ENCODE measurements around the gene GRID1.

DNA sequence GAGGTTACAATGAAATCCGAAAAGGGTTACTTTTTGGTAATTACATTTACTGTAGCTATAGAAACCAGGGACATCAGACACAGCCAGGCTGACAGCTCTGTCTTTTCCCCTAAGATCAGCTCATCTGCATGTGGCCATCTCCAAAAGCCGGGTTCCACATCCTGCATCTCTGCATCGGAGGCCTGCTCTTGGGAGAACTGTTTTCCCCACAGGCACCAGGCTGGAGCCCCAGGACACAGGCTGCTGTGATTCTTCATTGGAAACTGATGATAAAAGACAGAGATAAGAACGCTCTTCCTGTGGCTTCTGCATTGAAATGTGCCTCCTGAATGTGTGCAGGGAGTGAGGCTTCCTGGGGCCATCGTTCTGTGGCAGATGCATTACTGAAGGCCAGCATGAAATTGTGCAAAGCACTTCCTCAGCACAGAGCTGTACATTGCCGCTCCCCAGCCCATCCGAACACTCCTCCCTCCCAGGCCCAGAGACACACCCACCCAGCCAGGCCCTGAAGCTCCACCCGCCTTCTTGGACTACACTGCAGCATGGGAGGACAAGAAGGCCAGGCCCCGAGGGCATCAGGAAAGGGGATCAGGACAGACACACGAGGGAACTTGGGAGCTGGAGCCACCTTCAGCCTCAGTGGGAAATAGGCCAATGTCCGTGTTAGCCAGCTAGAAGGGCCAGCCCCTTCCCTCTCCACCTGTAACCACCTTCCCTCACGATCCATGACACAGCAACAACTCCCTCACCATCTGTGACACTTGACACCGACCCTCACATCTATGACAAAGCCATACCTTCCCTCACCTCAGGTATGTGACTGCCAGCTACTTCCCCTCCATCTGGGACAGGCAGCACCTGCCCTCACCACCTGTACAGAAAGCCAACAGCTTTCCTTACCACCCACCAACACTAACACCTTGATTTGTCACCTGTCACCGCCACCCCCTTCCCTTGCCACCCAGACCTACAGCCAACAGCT is 113.2 kb downstream of the GRID1 start:
- TF ChIP-seq POLR2A (IDR thresholded peaks at IDR 0.05) = no peak
- TF ChIP-seq, protein P1, sequence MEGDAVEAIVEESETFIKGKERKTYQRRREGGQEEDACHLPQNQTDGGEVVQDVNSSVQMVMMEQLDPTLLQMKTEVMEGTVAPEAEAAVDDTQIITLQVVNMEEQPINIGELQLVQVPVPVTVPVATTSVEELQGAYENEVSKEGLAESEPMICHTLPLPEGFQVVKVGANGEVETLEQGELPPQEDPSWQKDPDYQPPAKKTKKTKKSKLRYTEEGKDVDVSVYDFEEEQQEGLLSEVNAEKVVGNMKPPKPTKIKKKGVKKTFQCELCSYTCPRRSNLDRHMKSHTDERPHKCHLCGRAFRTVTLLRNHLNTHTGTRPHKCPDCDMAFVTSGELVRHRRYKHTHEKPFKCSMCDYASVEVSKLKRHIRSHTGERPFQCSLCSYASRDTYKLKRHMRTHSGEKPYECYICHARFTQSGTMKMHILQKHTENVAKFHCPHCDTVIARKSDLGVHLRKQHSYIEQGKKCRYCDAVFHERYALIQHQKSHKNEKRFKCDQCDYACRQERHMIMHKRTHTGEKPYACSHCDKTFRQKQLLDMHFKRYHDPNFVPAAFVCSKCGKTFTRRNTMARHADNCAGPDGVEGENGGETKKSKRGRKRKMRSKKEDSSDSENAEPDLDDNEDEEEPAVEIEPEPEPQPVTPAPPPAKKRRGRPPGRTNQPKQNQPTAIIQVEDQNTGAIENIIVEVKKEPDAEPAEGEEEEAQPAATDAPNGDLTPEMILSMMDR (IDR thresholded peaks at IDR 0.05) = no peak

Measured in thyroid gland (tissue), 4 donors.